ENCODE results near the gene ZNF331. TPM values are rescaled to one million over a fixed set of nuclear protein-coding genes. Genes with fewer than 3 reads are reported as not detected.

ZNF331 gene
- total RNA-seq, 1 experiment from 2014 or later: 57.2 TPM

- Histone ChIP-seq H4K20me1 (ENCODE audit: control insufficient read depth, insufficient read depth, insufficient read length) (no peaks in the 10 kb centered on the region), H2AK5ac (ENCODE audit: insufficient read length, low read length) (no peak overlapping the region), H2AFZ (ENCODE audit: low read length) (no peak overlapping the region), H3K79me2 (ENCODE audit: insufficient read depth, low read length) (peaks cover 8% of the 10 kb centered on the region; the same call in 1 of the 2 replicates), H3K9ac (ENCODE audit: extremely low read depth, insufficient read length, low read length) (peak overlapping the region; percentile 84), H3K4me2 (ENCODE audit: insufficient read depth, insufficient read length, low read length) (peak overlapping the region; percentile 100), H3K4ac (ENCODE audit: low read depth, low read length) (no peak overlapping the region), H3K27ac (ENCODE audit: insufficient read length, low read depth, low read length) (no peak overlapping the region), H4K8ac (replicated peaks; ENCODE audit: insufficient read length, low read depth, low read length) (no peak overlapping the region), H4K91ac (ENCODE audit: insufficient read length, low read depth, low read length) (no peak overlapping the region), H2BK120ac (ENCODE audit: low read depth, low read length, poor library complexity, severe bottlenecking) (no peak overlapping the region), H3K14ac (ENCODE audit: insufficient read depth, low read length) (peak overlapping the region; percentile 49; the same call in 1 of the 2 replicates), H3K27me3 (ENCODE audit: insufficient read depth, low read length) (no peaks in the 10 kb centered on the region), H2BK20ac (ENCODE audit: low read depth, low read length, poor library complexity, severe bottlenecking) (no peak overlapping the region), H3T11ph (ENCODE audit: low read length) (no peak overlapping the region), H3K18ac (ENCODE audit: insufficient read length, low read depth, low read length) (no peak overlapping the region), H3K23me2 (ENCODE audit: insufficient read length, low read depth, low read length, poor library complexity, severe bottlenecking) (peaks cover 5% of the 10 kb centered on the region), H3K56ac (ENCODE audit: insufficient read length, low read depth, low read length) (no peak overlapping the region), H4K5ac (ENCODE audit: insufficient read length, low read depth, low read length) (no peak overlapping the region), H3K4me1 (ENCODE audit: insufficient read depth, low read length) (no peaks in the 10 kb centered on the region), H2BK5ac (ENCODE audit: insufficient read length, low read length) (no peak overlapping the region), H2BK15ac (ENCODE audit: low read depth, low read length) (no peak overlapping the region), H3K79me1 (ENCODE audit: insufficient read depth, low read depth, low read length, poor library complexity, severe bottlenecking) (peaks cover 3% of the 10 kb centered on the region), H3K23ac (ENCODE audit: insufficient read length, low read depth, low read length) (no peak overlapping the region), H2BK12ac (ENCODE audit: insufficient read length, low read depth, low read length) (no peak overlapping the region), H3K9me3 (ENCODE audit: control insufficient read depth, low read depth, low read length) (no peaks in the 10 kb centered on the region)
- Mint-ChIP-seq H3K27ac (peak overlapping the region; percentile 95 to 99 (median 98); a peak in 5 of 7 replicates), H3K9me3 (peaks cover 25 to 26% of the 10 kb centered on the region in 2 experiments), H3K27me3 (ENCODE audit: low read depth) (peaks cover 8% of the 10 kb centered on the region), H3K4me3 (peak overlapping the region; percentile 100), H3K36me3 (ENCODE audit: insufficient read depth in 1 of 3, low read depth in 3 of 3) (peaks cover 45 to 55% (median 47%) of the 10 kb centered on the region in 3 experiments), H3K4me1 (peaks cover 14 to 19% of the 10 kb centered on the region in 2 experiments)
- TF ChIP-seq CTCF (conservative IDR thresholded peaks at IDR 0.05): no peak
- WGBS (ENCODE audit: extremely low coverage, insufficient read length, low lambda C conversion rate): no CpG with 5 or more reads among the region's 33 CpGs
- no peak for DNase-seq
Observed at GRCh38 chr19:53521373-53522202, 16.4 kb upstream of the ZNF331 start.

Data from H9 (cell line).